Activated CD4-positive, alpha-beta T cell treated with anti-CD3 and anti-CD28 coated beads, Interleukin-10, Interleukin-2, amounts not matched to agents 100 ng/mL and 50 ng/mL, durations not matched to agents 16 hours and 8 hours (primary cell): Measurements from ENCODE around the gene OBSCN.

Experiments
- DNase-seq: peaks from one replicate; pipeline ENCODE4 v3.0.0-alpha.2; 2020

OBSCN gene

GRCh38 chr1:228334226-228334935, 126.5 kb downstream of the OBSCN start:
- DNase-seq: no peak

GRCh38 chr1:228334954-228335353, 127.1 kb downstream of the OBSCN start:
- DNase-seq: no peak

GRCh38 chr1:228335406-228336307, 127.8 kb downstream of the OBSCN start:
- no peak for DNase-seq

GRCh38 chr1:228336308-228337030, 128.6 kb downstream of the OBSCN start:
- DNase-seq: no peak

GRCh38 chr1:228337031-228337564, 129.3 kb downstream of the OBSCN start:
- DNase-seq: no peak

GRCh38 chr1:228337711-228338520, 130.1 kb downstream of the OBSCN start:
- no peak for DNase-seq

- no peak for DNase-seq
Measured at GRCh38 chr1:228338521-228339051, 130.7 kb downstream of the OBSCN start.

- DNase-seq: no peak
Measured at GRCh38 chr1:228339059-228339704, 131.3 kb downstream of the OBSCN start.

- no peak for DNase-seq
Measured at GRCh38 chr1:228339766-228340685, 132.2 kb downstream of the OBSCN start.

GRCh38 chr1:228340686-228341449, 133.0 kb downstream of the OBSCN start:
- no peak for DNase-seq

GRCh38 chr1:228341450-228341813, 133.6 kb downstream of the OBSCN start:
- DNase-seq: no peak

GRCh38 chr1:228341814-228342626, 134.2 kb downstream of the OBSCN start:
- no peak for DNase-seq

- no peak for DNase-seq
Measured at GRCh38 chr1:228342627-228343190, 134.9 kb downstream of the OBSCN start.

- DNase-seq: no peak
Measured at GRCh38 chr1:228343191-228343661, 135.4 kb downstream of the OBSCN start.

GRCh38 chr1:228344631-228345072, 136.8 kb downstream of the OBSCN start:
- no peak for DNase-seq

GRCh38 chr1:228345201-228345930, 137.5 kb downstream of the OBSCN start:
- DNase-seq: no peak

GRCh38 chr1:228346731-228347130, 138.9 kb downstream of the OBSCN start:
- no peak for DNase-seq
